SH-SY5Y (cell line): Measurements from ENCODE around the gene RAB34.

ENCODE experiments used
- GATA2 ChIP-seq: IDR thresholded peaks from 2 replicates; pipeline ENCODE4 v1.6.1; 2011; ENCODE audit warnings: mild to moderate bottlenecking, low read depth, low read length
- GATA3 ChIP-seq: IDR thresholded peaks from 2 replicates; pipeline ENCODE4 v1.6.1; 2011; ENCODE audit warnings: low read depth, mild to moderate bottlenecking, low read length, moderate library complexity

RAB34 gene

GRCh38 chr17:28749516-28750177, 32.0 kb upstream of the RAB34 start:
- no peak for TF ChIP-seq GATA2
- TF ChIP-seq GATA3, result no peak

DNA sequence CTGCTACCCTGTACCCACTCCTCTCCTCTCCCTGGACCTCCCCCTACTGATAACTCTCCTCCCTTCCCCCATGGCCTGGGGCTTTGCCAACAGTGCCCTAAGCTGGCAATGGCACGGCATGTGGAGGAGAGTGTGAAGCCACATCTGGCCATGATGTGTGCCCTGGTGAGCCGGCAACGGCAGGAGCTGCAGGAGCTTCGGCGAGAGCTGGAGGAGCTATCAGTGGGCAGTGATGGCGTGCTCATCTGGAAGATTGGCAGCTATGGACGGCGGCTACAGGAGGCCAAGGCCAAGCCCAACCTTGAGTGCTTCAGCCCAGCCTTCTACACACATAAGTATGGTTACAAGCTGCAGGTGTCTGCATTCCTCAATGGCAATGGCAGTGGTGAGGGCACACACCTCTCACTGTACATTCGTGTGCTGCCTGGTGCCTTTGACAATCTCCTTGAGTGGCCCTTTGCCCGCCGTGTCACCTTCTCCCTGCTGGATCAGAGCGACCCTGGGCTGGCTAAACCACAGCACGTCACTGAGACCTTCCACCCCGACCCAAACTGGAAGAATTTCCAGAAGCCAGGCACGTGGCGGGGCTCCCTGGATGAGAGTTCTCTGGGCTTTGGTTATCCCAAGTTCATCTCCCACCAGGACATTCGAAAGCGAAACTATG, 31.3 kb upstream of the RAB34 start:
- no peak for TF ChIP-seq GATA3
- no peak for TF ChIP-seq GATA2

DNA sequence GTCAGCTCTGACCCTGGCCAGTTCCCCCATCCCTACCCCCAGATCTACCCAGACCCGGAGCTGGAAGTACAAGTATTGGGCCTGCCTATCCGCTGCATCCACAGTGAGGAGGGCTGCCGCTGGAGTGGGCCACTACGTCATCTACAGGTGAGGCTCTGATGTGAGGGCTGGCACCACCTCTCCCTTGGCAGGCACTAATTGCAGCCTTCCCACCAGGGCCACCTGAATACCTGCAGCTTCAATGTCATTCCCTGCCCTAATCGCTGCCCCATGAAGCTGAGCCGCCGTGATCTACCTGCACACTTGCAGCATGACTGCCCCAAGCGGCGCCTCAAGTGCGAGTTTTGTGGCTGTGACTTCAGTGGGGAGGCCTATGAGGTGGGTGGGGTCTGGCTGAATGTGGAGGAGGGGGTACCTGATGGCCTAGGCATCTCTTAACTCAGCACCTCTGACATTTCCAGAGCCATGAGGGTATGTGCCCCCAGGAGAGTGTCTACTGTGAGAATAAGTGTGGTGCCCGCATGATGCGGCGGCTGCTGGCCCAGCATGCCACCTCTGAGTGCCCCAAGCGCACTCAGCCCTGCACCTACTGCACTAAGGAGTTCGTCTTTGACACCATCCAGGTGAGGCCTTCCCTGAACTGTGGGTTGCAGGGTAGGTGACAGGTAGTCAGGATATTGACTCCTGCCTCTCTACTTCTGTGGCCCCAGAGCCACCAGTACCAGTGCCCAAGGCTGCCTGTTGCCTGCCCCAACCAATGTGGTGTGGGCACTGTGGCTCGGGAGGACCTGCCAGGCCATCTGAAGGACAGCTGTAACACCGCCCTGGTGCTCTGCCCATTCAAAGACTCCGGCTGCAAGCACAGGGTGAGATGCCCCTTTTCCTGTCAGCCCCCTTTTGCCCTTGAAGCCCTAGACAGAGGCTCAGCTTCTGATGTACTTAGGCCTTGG, 30.4 kb upstream of the RAB34 start:
- TF ChIP-seq GATA3, result no peak
- TF ChIP-seq GATA2, result no peak

- TF ChIP-seq GATA2 (no peak), GATA3 (no peak)
Measured at GRCh38 chr17:28747051-28747691, 29.5 kb upstream of the RAB34 start.

DNA sequence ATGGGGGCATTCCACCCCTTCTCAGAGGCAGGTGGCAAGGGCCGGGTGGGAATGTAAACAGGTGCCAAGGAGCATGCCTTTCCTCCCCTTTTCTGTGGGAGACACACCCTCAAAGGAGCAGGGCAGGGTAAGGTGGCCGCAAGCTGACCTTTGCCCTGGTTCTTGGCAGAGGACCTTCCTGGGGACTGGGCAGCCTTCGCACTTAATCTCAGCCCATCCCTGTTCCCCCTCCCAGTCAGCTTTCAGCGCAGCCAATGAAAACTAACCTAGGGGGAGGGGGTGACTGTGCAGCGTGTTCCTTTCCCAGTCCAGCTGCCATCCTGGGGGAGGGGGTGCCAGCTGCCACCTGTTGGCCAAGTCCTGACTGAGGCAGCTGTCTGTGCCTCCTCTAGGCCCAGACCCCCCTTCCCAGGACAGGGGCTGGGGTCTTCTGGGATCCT, 29.0 kb upstream of the RAB34 start:
- TF ChIP-seq GATA2, result no peak
- no peak for TF ChIP-seq GATA3

DNA sequence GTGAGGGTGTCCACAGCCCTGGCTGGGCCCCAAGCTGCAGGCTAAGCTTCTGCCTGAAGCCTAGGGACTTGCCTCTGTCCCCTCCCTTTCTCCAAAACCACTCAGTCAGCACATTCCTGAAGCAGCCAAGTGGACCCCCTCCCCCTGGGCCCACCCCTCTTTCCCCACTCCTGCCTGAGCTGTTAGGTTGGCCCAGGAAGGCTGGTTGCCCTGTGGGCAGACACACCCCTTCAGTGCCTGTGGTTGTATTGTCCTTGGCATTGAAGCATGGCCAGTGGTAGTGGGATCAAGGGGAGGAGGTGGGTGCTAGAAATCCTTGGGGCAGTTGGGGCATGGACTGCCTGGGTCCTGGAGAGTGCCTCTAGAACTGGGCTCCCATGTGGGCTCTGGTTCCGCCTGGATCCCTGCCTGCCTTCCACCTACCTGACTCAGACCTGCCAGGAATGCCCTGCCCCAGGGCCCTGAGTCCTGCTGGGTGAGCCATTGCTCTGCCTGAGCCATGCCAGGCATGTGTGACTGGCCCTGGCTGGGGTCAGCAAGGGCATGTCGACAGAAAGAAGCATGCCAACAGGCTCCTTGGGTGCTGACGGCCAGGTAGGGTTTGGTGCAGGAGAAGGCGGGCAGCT, 28.2 kb upstream of the RAB34 start:
- TF ChIP-seq GATA3 (no peak), GATA2 (no peak)

DNA sequence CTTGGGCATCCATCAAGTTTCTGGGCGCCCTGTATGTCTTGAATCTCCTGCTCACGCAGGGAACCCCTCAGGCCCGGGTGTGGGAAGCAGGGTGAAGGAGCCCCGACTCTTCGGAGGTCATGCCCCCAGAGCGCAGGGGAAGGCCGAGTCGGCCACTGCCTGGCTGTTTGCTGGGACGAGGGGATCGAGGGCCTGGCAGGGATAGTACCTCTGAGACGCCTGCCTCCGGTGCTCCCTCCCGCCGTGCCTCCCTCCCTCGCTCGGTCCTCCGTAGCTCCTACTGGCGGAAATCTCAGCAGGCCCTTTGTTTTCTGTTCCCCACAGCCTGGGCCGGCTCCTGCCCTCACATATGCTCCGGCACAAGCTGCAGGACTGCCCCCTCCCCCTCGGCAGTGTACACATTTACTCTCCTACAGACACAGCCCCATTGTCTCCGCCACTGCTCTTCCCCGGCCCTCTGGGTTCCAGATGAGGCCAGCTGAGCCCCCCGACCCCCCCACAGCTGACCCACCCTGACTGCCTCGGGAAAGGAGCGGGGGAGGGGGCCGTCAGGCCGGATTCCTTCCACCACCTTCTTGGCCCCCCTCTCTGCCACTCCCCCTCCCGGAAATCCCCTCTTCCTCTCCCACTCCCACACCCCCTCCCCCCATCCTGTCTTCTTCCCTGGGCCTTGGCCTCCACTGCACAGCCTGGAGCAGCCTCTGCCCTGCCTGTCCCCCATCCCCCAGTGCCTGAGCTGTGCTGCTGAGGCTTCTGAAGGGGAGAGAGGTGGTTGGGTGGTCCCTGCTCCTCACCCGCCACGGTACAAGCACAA, 27.5 kb upstream of the RAB34 start:
- no peak for TF ChIP-seq GATA3
- TF ChIP-seq GATA2, result no peak

- no peak for TF ChIP-seq GATA3
- no peak for TF ChIP-seq GATA2
Measured at GRCh38 chr17:28744104-28744971, 26.7 kb upstream of the RAB34 start.

DNA sequence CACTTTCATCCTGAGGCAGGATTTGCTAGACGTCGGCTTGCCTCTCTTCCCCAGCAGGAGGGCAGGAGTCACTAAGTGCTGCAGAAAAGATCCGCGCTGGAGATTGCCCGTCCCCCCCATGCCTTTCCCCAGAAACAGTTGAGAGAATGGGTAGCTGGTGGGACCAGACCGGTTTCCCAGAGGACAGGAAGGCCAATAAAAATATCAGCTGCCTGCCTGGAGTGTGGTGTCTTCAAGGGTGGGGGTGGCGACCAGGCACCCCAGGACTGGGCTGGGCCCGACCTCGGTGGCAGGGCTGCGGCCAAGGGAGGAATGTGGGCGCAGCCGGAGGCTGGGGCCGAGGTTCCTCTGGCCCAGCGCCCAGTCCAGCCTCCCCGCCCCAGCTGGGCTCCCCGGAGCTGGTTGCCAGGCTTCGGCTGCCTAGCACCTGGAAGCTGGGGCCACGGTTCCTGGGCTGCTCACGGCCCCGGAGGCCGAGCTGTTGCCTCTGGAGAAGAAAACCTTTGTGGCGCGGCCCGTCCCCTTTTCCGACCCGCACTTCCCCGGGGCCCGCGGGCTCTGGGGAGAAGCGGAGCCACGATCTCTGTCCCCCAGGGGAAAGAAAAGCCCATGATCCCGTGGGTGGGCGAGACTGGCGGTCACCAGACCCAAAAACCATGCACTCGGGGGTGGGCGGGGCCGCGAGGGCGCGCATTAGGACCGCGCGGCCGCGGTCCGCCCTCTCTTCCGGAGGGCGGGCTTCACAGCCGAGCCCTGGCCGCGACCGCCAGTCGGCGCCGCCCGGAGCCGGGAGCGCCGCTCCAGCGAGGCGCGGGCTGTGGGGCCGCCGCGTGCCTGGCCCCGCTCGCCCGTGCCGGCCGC, 25.8 kb upstream of the RAB34 start, which contains the start of gene TRAF4:
Gene TRAF4 (plus strand): TSS at position 769 of the 861 bp plus-strand sequence. CDS start 102 bp downstream, outside the sequence.
- peak; percentile 96 for TF ChIP-seq GATA2
- TF ChIP-seq GATA3, result no peak

DNA sequence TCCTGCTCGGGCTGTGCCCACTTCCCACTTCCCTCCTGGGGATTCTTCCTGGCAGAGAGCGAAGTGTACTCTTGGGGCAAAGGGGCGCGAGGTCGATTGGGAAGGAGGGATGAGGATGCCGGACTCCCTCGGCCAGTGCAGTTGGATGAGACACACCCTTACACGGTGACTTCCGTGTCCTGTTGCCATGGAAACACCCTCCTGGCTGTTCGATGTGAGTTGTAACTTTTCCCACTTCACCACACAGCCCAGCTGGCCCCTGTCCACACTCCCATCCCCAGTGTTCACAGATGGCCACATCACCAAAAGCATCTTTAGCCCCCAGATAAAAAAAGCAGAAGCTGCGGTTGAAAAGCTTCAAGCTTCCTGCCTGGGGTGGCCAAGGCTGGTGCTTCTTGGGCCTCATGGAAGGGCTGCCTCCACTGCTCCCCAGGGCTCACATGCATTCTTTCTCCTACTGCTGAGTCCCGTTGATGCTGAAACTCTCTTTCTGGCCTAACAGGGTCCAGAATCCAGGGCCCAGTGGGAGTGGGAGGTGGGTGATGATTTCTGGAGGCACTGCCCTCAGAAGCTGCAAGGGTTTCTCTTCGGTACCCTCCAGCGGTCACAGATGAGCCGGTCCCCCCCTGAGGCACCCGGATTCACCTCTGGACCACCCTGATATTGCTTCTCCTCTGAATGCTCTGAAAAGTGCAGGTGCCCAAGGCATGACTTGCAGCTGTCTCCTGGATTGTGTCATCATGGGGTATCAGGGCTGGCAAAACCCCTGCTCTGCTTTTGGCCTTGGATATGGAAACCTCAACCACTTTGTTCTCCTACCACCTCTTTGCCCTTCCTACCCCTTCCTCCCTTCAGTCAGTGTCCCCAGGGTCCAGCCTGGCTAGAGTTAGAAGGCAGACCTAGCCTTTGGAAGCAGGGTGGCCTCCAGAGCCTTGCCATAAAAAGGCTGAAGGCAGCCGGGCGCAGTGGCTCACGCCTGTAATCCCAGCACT, 24.0 kb upstream of the RAB34 start:
- TF ChIP-seq GATA3 (no peak), GATA2 (no peak)
